K562 (cell line): ENCODE results near the gene PTP4A2. TPM values are rescaled to one million over a fixed set of nuclear protein-coding genes. Genes with fewer than 3 reads are reported as not detected.

Source experiments
- ATAC-seq: fragments of 200-7000 bp; cut with Tn5 transposase; 3 replicates; pipeline ENCODE4 v1.9.1; 2020; ENCODE audit warnings: moderate library complexity
- BruUV-seq: library from RNA; stranded (reverse); fragments of 400-500 nt; replicated peaks from 2 replicates; lab custom pipeline; 2021; lab: Mats Ljungman, UMichigan
- CTCF ChIA-PET: fragments of 300-600 bp; formaldehyde crosslinking; extraction: SDS; loops from one replicate; lab custom pipeline; 2021; ENCODE audit warnings: low intra/inter-chr PET ratio; lab: Yijun Ruan, JAX
- POLR2A ChIA-PET: fragments of 300-600, 350-650 bp; sonication (Branson Sonifier 250); formaldehyde crosslinking; extraction: SDS; loops from one replicate; lab custom pipeline; 2021; ENCODE audit warnings: antibody characterized with exemption, inconsistent platforms; lab: Yijun Ruan, JAX
- DNase-seq, 4 experiments: peaks; one replicate each; pipeline versions ENCODE4 v3.0.0 to v3.0.0-alpha.2; 2011 to 2018; ENCODE audit warnings: low spot score in 3 of 4, mixed read lengths in 3 of 4; ENCODE audit errors: extremely low read depth in 1 of 4
- FAIRE-seq: peaks from 2 replicates; lab custom pipeline; 2011; peaks lifted over from hg19 to GRCh38; lab: Jason Lieb, UNC
- H2AFZ ChIP-seq: 2 replicates; pipeline ENCODE4 v1.6.0; 2011; ENCODE audit warnings: low read depth, low read length, control low read depth, inconsistent platforms
- H3K27ac ChIP-seq: fragments of 200-600 bp; 3 replicates; pipeline ENCODE4 v1.8.0; 2011; ENCODE audit warnings: low read depth, mild to moderate bottlenecking, control low read depth, inconsistent platforms, low read length, moderate library complexity, mixed read lengths; ENCODE audit errors: extremely low read depth
- H3K27me3 ChIP-seq, 2 experiments: fragments of 300-600 bp in 1 of 2; 2 replicates in 1 of 2; 3 replicates in 1 of 2; pipeline versions ENCODE4 v1.6.0 to v1.8.0; 2011; ENCODE audit warnings: inconsistent platforms in 2 of 2, low read length in 2 of 2, mild to moderate bottlenecking in 1 of 2, mixed read lengths in 1 of 2, moderate library complexity in 1 of 2; ENCODE audit not compliant: control insufficient read depth in 2 of 2, insufficient read depth in 2 of 2
- H3K36me3 ChIP-seq: fragments of 300-600 bp; 3 replicates; pipeline ENCODE4 v1.8.0; 2011; ENCODE audit warnings: mild to moderate bottlenecking, low read length, inconsistent platforms; ENCODE audit not compliant: control insufficient read depth, insufficient read depth
- H3K4me1 ChIP-seq, 2 experiments: fragments of 200-600 bp in 1 of 2; replicated peaks in 1 of 2; 2 replicates in 1 of 2; 3 replicates in 1 of 2; pipeline versions ENCODE4 v1.5.1 to v1.8.0; 2011; ENCODE audit warnings: inconsistent platforms in 2 of 2, low read length in 2 of 2, mild to moderate bottlenecking in 1 of 2, mixed read lengths in 1 of 2, moderate library complexity in 1 of 2; ENCODE audit not compliant: control insufficient read depth in 2 of 2, insufficient read depth in 2 of 2
- H3K4me2 ChIP-seq: 2 replicates; pipeline ENCODE4 v1.6.1; 2011; ENCODE audit warnings: low read length, control low read depth, inconsistent platforms, mixed read lengths; ENCODE audit not compliant: insufficient read depth
- H3K4me3 ChIP-seq: fragments of 200-600 bp; sonication (generic), shearing (Covaris generic); 2 replicates; pipeline ENCODE4 v1.5.1; 2016; ENCODE audit warnings: control low read depth, inconsistent platforms
- H3K79me2 ChIP-seq: fragments of 200-600 bp; 3 replicates; pipeline ENCODE4 v1.8.0; 2011; ENCODE audit warnings: low read length, inconsistent platforms; ENCODE audit not compliant: control insufficient read depth, insufficient read depth
- H3K9ac ChIP-seq, 2 experiments: 2 replicates each; pipeline versions ENCODE4 v1.6.0 to v1.6.1; 2011; ENCODE audit warnings: low read depth in 2 of 2, low read length in 2 of 2, control low read depth in 1 of 2, inconsistent platforms in 1 of 2, mild to moderate bottlenecking in 1 of 2, mixed read lengths in 1 of 2; ENCODE audit not compliant: insufficient read depth in 1 of 2
- H3K9me1 ChIP-seq: one replicate; pipeline ENCODE4 v1.6.0; 2011; ENCODE audit warnings: inconsistent platforms, mild to moderate bottlenecking, low read length, moderate library complexity; ENCODE audit not compliant: control insufficient read depth, insufficient read depth
- H3K9me3 ChIP-seq: replicated peaks from 2 replicates; pipeline ENCODE4 v1.5.1; 2011; ENCODE audit warnings: low read depth, low read length, inconsistent platforms; ENCODE audit not compliant: control insufficient read depth, insufficient read depth
- H4K20me1 ChIP-seq: replicated peaks from 2 replicates; pipeline ENCODE4 v1.6.1; 2011; ENCODE audit warnings: low read length, inconsistent platforms, mixed read lengths; ENCODE audit not compliant: control insufficient read depth, insufficient read depth
- CBFA2T3 ChIP-seq: fragments of 450-650 bp; IDR thresholded peaks from 2 replicates; pipeline ENCODE4 v1.6.1; 2017
- HLTF ChIP-seq: fragments of 450-650 bp; IDR thresholded peaks from 2 replicates; pipeline ENCODE4 v1.6.1; 2016
- JUND ChIP-seq, 2 experiments: IDR thresholded peaks; 2 replicates in 1 of 2; 3 replicates in 1 of 2; pipeline ENCODE4 v1.6.1; 2011; ENCODE audit warnings: borderline replicate concordance in 2 of 2, low read depth in 2 of 2, low read length in 2 of 2, improper control_type of control experiment in 1 of 2, missing biosample characterization in 1 of 2, missing genetic modification characterization in 1 of 2, missing genetic modification reagents in 1 of 2
- MBD2 ChIP-seq: sonication (generic); IDR thresholded peaks from 2 replicates; pipeline ENCODE4 v1.6.1; 2016; ENCODE audit warnings: low read depth, borderline replicate concordance
- MCM2 ChIP-seq: fragments of 450-650 bp; IDR thresholded peaks from 2 replicates; pipeline ENCODE4 v1.6.1; 2017; ENCODE audit warnings: low read depth, mild to moderate bottlenecking
- POLR2B ChIP-seq: fragments of 450-650 bp; IDR thresholded peaks from 2 replicates; pipeline ENCODE4 v1.6.1; 2018; ENCODE audit warnings: low read depth; ENCODE audit not compliant: partially characterized antibody
- SIN3A ChIP-seq, 2 experiments: fragments of 150-350 bp in 1 of 2; IDR thresholded peaks; 2 replicates each; pipeline ENCODE4 v1.6.1; 2011 to 2016; ENCODE audit warnings: borderline replicate concordance in 2 of 2, low read depth in 2 of 2, low read length in 2 of 2, mild to moderate bottlenecking in 2 of 2, moderate library complexity in 2 of 2; ENCODE audit not compliant: control insufficient read depth in 1 of 2
- SUPT5H ChIP-seq: fragments of 450-650 bp; IDR thresholded peaks from 2 replicates; pipeline ENCODE4 v1.6.1; 2016
- TBL1XR1 ChIP-seq, 2 experiments: IDR thresholded peaks; 2 replicates each; pipeline ENCODE4 v1.6.1; 2012; ENCODE audit warnings: improper control_type of control experiment in 2 of 2, low read length in 2 of 2, mild to moderate bottlenecking in 1 of 2
- THRAP3 ChIP-seq: fragments of 450-650 bp; IDR thresholded peaks from 2 replicates; pipeline ENCODE4 v1.6.1; 2016; ENCODE audit warnings: mild to moderate bottlenecking, inconsistent platforms, borderline replicate concordance
- YY1 ChIP-seq, 3 experiments: IDR thresholded peaks; 2 replicates each; pipeline ENCODE4 v1.6.1; 2011; ENCODE audit warnings: low read length in 2 of 3, mild to moderate bottlenecking in 2 of 3, moderate library complexity in 2 of 3, borderline replicate concordance in 1 of 3, control low read depth in 1 of 3, low read depth in 1 of 3; ENCODE audit not compliant: insufficient read depth in 3 of 3, insufficient replicate concordance in 2 of 3, control insufficient read depth in 1 of 3, insufficient read length in 1 of 3; ENCODE audit errors: extremely low read depth in 1 of 3
- ZNF12 ChIP-seq: sonication (generic); formaldehyde crosslinking; IDR thresholded peaks from 2 replicates; pipeline ENCODE4 v1.4.0; 2020; ENCODE audit warnings: mild to moderate bottlenecking, missing genetic modification reagents
- WGBS: fragments of 100-300 bp; shearing (Covaris generic); methylation state at CpG from one replicate; pipeline ENCODE4 v1.1.6; 2016; ENCODE audit warnings: low coverage, mixed read lengths; ENCODE audit not compliant: insufficient coverage; ENCODE audit errors: missing lambda C conversion rate; 5-methylcytosine and 5-hydroxymethylcytosine counted together
- in situ Hi-C: fragments of 300-500 bp; cut with MboI; formaldehyde crosslinking; loops from 4 replicates; pipeline ENCODE4 v1.15.0; 2018; ENCODE audit warnings: inconsistent platforms, mixed read lengths
- intact Hi-C: fragments of 100-400 bp; cut with micrococcal nuclease; formaldehyde crosslinking; loops from 2 replicates; pipeline ENCODE4 v1.14.2; 2022
- polyA plus RNA-seq, 8 experiments: library from polyadenylated mRNA; depleted of rRNA in 4 of 8; stranded (reverse) in 5 of 8; unstranded in 3 of 8; fragments of >200 nt; fragmentation: Nextera tagmentation in 2 of 8; fragmentation: Illumina TruSeq in 1 of 8; extraction: Ambion mirVana in 2 of 8; extraction: Trizol in 1 of 8; gene quantifications; 2 replicates each; pipeline versions ENCODE4 v1.2.1 to v1.2.3, GENCODE V29; 2011 to 2014; ENCODE audit warnings: inconsistent platforms in 1 of 8, missing spikeins in 1 of 8
- total RNA-seq, 7 experiments: library from RNA; depleted of rRNA in 6 of 7; stranded (reverse); fragments of >200 nt in 6 of 7; fragmentation: Illumina TruSeq in 2 of 7; extraction: Trizol in 2 of 7; gene quantifications; 2 replicates each; pipeline versions ENCODE4 v1.2.1 to v1.2.3, GENCODE V29; 2011 to 2021; ENCODE audit warnings: low replicate concordance in 1 of 7
- TF ChIP-seq, protein P1 (sequence below): fragments of 250-450 bp; sonication (Bioruptor Pico); IDR thresholded peaks from 2 replicates; pipeline ENCODE4 v1.9.0; 2021; ENCODE audit warnings: mild to moderate bottlenecking
- TF ChIP-seq, protein P2 (sequence below): fragments of 250-450 bp; sonication (Bioruptor Pico); IDR thresholded peaks from 2 replicates; pipeline ENCODE4 v1.4.0; 2020; ENCODE audit warnings: mild to moderate bottlenecking, moderate library complexity
- TF ChIP-seq, protein P3 (sequence below), 3 experiments: IDR thresholded peaks in 2 of 3; conservative IDR thresholded peaks in 1 of 3; 2 replicates each; pipeline ENCODE4 v1.5.1; 2011 to 2012; ENCODE audit warnings: low read length in 3 of 3, mild to moderate bottlenecking in 3 of 3, control low read depth in 2 of 3, improper control_type of control experiment in 1 of 3, inconsistent platforms in 1 of 3, low read depth in 1 of 3, mixed read lengths in 1 of 3, moderate library complexity in 1 of 3; ENCODE audit not compliant: insufficient read depth in 2 of 3

The PTP4A2 gene
- total and polyA plus RNA-seq, 9 of the 15 experiments (the other 6 are each of a cell fraction or from before 2014, with no cell fraction given) = 197 to 870 (median 480) TPM

DNA sequence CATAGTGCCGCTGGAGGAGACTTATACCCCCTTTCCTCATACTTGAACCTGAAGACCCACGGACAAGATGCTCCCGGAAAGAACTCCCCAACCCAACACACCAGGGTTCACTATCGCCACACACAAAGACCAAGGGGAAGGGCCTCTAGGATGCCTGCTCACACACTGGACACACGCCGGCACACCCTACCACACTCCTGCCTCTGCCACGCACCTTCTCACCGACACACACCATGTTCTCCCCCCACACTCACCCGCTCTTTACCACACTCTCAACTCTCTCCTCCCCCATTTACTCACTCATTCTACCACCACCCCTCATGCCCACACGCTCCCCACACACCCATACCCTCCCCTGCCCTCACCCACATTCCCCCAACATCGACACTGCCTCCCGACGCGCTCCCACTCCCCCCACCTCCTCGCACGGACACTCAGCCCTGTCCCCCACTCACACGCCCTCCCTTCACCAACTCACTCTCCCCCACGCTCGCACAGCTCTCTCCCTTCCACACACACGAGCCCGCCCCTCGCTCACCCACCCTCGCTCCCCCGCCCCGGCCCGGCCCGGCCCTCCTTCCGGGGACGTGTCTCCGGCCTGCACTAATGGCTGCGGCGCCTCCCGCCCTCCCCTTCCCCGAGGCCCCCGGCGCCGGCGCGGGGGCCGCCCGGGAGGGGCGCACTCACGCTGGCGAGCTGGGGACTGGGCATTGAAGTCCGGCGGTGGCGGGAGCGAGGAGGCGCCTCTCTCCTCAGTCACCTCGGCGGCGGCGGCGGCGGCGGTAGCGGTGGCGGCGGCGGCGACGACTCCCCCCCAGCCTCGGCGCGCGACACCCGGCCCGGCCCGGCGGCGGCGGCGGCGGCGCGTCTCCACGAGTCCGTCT lies 626 bp downstream of the PTP4A2 start:
- H2AFZ ChIP-seq = no peak overlapping the region
- H3K9me3 ChIP-seq = no peaks in the 10 kb centered on the region
- peaks cover 62% of the 10 kb centered on the region for H3K79me2 ChIP-seq
- WGBS = under 1% methylated on average over 39 of the region's 78 CpGs
- BruUV-seq = no TSS peak
- ChIA-PET CTCF (interaction anchor here (0.6 to 4.1 kb wide), 2 partner anchors 27 to 144 kb away, joined by 3 to 28 read pairs; no protein-coding TSS in a partner anchor), POLR2A (interaction anchor here (0.6 to 9.6 kb wide), 18 partner anchors 11 to 177 kb away, joined by 3 to 132 read pairs (median 4); no protein-coding TSS in a partner anchor)
- peak overlapping the region; percentile 100 for H3K4me2 ChIP-seq
- H3K27ac ChIP-seq = peak overlapping the region; percentile 94
- H3K9ac ChIP-seq = peak overlapping the region; percentile 96 to 99
- H3K9me1 ChIP-seq = no peaks in the 10 kb centered on the region
- peak; percentile 63 for ATAC-seq
- in situ Hi-C loops = no loop called here
- intact Hi-C loops = loop anchor here (5.0 kb wide), 2 partner anchors 85 to 120 kb away; partner anchors contain the start of gene SPOCD1
- peak overlapping the region; percentile 82 for H3K4me3 ChIP-seq
- H3K4me1 ChIP-seq = peaks cover 49 to 55% of the 10 kb centered on the region in 2 experiments
- H3K36me3 ChIP-seq = peaks cover 31% of the 10 kb centered on the region
- DNase-seq = peak; percentile 82 to 87 (median 84)
- H4K20me1 ChIP-seq = peaks cover 49% of the 10 kb centered on the region
- no peak for FAIRE-seq
- H3K27me3 ChIP-seq = no peaks in the 10 kb centered on the region
- TF ChIP-seq JUND (IDR thresholded peaks at IDR 0.05; ENCODE audit: borderline replicate concordance, low read depth, low read length) (no peak), JUND (tag; IDR thresholded peaks at IDR 0.05; ENCODE audit: borderline replicate concordance, low read depth, low read length) (no peak; the same call in 2 of the 3 replicates), MBD2 (peak; percentile 19; the same call in 1 of the 2 replicates), MCM2 (no peak), SUPT5H (peak; percentile 86), YY1 (IDR thresholded peaks at IDR 0.05; ENCODE audit: borderline replicate concordance in 1 of 3, control insufficient read depth in 1 of 3, extremely low read depth in 1 of 3, insufficient read depth in 3 of 3, insufficient read length in 1 of 3, insufficient replicate concordance in 2 of 3, low read depth in 1 of 3, low read length in 2 of 3) (peak in 2 of 3 experiments; percentile 84 to 90), CBFA2T3 (peak; percentile 14; the same call in 1 of the 2 replicates), HLTF (peak; percentile 98), ZNF12 (CRISPR knock-in tag) (0 out of 2 replicates have a peak, but pooled peaks have one; percentile 57), TBL1XR1 (IDR thresholded peaks at IDR 0.05; ENCODE audit: low read length in 2 of 2) (peak in 1 of 2 experiments; percentile 21; a peak in 1 of 4 replicates), POLR2B (peak; percentile 89), THRAP3 (peak; percentile 61; the same call in 1 of the 2 replicates), SIN3A (IDR thresholded peaks at IDR 0.05; ENCODE audit: borderline replicate concordance in 2 of 2, control insufficient read depth in 1 of 2, low read depth in 2 of 2, low read length in 2 of 2) (peak; percentile 31 to 46; a peak in 2 of 4 replicates)
- TF ChIP-seq, protein P1, sequence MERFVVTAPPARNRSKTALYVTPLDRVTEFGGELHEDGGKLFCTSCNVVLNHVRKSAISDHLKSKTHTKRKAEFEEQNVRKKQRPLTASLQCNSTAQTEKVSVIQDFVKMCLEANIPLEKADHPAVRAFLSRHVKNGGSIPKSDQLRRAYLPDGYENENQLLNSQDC (CRISPR knock-in tag) = peak; percentile 83
- TF ChIP-seq, protein P2, sequence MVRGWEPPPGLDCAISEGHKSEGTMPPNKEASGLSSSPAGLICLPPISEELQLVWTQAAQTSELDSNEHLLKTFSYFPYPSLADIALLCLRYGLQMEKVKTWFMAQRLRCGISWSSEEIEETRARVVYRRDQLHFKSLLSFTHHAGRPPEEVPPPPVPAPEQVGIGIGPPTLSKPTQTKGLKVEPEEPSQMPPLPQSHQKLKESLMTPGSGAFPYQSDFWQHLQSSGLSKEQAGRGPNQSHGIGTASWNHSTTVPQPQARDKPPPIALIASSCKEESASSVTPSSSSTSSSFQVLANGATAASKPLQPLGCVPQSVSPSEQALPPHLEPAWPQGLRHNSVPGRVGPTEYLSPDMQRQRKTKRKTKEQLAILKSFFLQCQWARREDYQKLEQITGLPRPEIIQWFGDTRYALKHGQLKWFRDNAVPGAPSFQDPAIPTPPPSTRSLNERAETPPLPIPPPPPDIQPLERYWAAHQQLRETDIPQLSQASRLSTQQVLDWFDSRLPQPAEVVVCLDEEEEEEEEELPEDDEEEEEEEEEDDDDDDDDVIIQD (CRISPR knock-in tag) = no peak
- TF ChIP-seq, protein P3, sequence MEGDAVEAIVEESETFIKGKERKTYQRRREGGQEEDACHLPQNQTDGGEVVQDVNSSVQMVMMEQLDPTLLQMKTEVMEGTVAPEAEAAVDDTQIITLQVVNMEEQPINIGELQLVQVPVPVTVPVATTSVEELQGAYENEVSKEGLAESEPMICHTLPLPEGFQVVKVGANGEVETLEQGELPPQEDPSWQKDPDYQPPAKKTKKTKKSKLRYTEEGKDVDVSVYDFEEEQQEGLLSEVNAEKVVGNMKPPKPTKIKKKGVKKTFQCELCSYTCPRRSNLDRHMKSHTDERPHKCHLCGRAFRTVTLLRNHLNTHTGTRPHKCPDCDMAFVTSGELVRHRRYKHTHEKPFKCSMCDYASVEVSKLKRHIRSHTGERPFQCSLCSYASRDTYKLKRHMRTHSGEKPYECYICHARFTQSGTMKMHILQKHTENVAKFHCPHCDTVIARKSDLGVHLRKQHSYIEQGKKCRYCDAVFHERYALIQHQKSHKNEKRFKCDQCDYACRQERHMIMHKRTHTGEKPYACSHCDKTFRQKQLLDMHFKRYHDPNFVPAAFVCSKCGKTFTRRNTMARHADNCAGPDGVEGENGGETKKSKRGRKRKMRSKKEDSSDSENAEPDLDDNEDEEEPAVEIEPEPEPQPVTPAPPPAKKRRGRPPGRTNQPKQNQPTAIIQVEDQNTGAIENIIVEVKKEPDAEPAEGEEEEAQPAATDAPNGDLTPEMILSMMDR (IDR thresholded peaks at IDR 0.05 in 2 of 3, conservative IDR thresholded peaks at IDR 0.05 in 1 of 3; ENCODE audit: insufficient read depth in 2 of 3, low read depth in 1 of 3, low read length in 3 of 3) = peak in 2 of 3 experiments; percentile 12 to 31; a peak in 3 of 6 replicates
